Fibroblast of peridontal ligament (primary cell): ENCODE results near the gene LEF1.
A peak's percentile ranks its signal among the peaks of the same experiment; 100 is the strongest.

Source experiments
- DNase-seq: peaks from one replicate; pipeline ENCODE4 v3.0.0-alpha.2; 2010; ENCODE audit errors: extremely low read depth

The LEF1 gene

GRCh38 chr4:108175966-108176365, 7.2 kb upstream of the LEF1 start:
- no peak for DNase-seq

GRCh38 chr4:108174856-108175255, 6.1 kb upstream of the LEF1 start:
- no peak for DNase-seq

GRCh38 chr4:108173599-108174057, 4.9 kb upstream of the LEF1 start:
- no peak for DNase-seq

GRCh38 chr4:108172753-108173598, 4.2 kb upstream of the LEF1 start:
- peak; percentile 49 for DNase-seq

GRCh38 chr4:108172231-108172752, 3.6 kb upstream of the LEF1 start:
- no peak for DNase-seq

GRCh38 chr4:108171339-108172230, 2.9 kb upstream of the LEF1 start:
- DNase-seq = no peak

GRCh38 chr4:108170631-108171338, 2.1 kb upstream of the LEF1 start:
- DNase-seq = peak; percentile 29

- no peak for DNase-seq
Measured at GRCh38 chr4:108169664-108170063, 932 bp upstream of the LEF1 start.

GRCh38 chr4:108168160-108168670, 517 bp downstream of the LEF1 start:
- DNase-seq = peak; percentile 35

- no peak for DNase-seq
Measured at GRCh38 chr4:108166441-108167315, 2.1 kb downstream of the LEF1 start.

- no peak for DNase-seq
Measured at GRCh38 chr4:108166038-108166437, 2.7 kb downstream of the LEF1 start.

GRCh38 chr4:108165586-108165985, 3.1 kb downstream of the LEF1 start:
- no peak for DNase-seq

GRCh38 chr4:108163351-108163750, 5.4 kb downstream of the LEF1 start:
- no peak for DNase-seq

GRCh38 chr4:108160741-108161352, 7.9 kb downstream of the LEF1 start:
- no peak for DNase-seq

GRCh38 chr4:108159845-108160244, 8.9 kb downstream of the LEF1 start:
- no peak for DNase-seq

- no peak for DNase-seq
Measured at GRCh38 chr4:108157655-108158054, 11.1 kb downstream of the LEF1 start.

GRCh38 chr4:108156391-108156790, 12.3 kb downstream of the LEF1 start:
- no peak for DNase-seq

GRCh38 chr4:108155373-108155772, 13.4 kb downstream of the LEF1 start:
- DNase-seq = peak; percentile 68

- no peak for DNase-seq
Measured at GRCh38 chr4:108152980-108153379, 15.8 kb downstream of the LEF1 start.
